Suprapubic skin (tissue), 4 donors: ENCODE measurements around the gene C1QTNF5. TPM values are rescaled to one million over a fixed set of nuclear protein-coding genes. Genes with fewer than 3 reads are reported as not detected.

Experiments
- DNase-seq, 2 donors: peaks; one replicate each; pipeline ENCODE4 v3.0.0-alpha.2; 2019; ENCODE audit warnings: low spot score in 2 of 2
- H3K27ac ChIP-seq: fragments of 200-600 bp; sonication (generic); one replicate; pipeline ENCODE4 v1.5.1; 2019
- H3K27me3 ChIP-seq: fragments of 200-600 bp; sonication (generic); one replicate; pipeline ENCODE4 v1.5.1; 2019
- H3K36me3 ChIP-seq: fragments of 200-600 bp; sonication (generic); one replicate; pipeline ENCODE4 v1.5.1; 2019
- H3K4me1 ChIP-seq: fragments of 200-600 bp; sonication (generic); one replicate; pipeline ENCODE4 v1.5.1; 2019
- H3K4me3 ChIP-seq: fragments of 200-600 bp; sonication (generic); one replicate; pipeline ENCODE4 v1.5.1; 2019; ENCODE audit warnings: mild to moderate bottlenecking
- H3K9me3 ChIP-seq: fragments of 200-600 bp; sonication (generic); one replicate; pipeline ENCODE4 v1.5.1; 2019
- EP300 ChIP-seq: sonication (generic); formaldehyde crosslinking; IDR thresholded peaks from one replicate; pipeline ENCODE4 v1.6.1; 2017; ENCODE audit warnings: antibody characterized with exemption
- POLR2A ChIP-seq, 2 donors: fragments of 450-650 bp; IDR thresholded peaks; one replicate each; pipeline ENCODE4 v1.6.1; 2017; ENCODE audit warnings: antibody characterized with exemption in 2 of 2, mild to moderate bottlenecking in 2 of 2, moderate library complexity in 2 of 2
- POLR2AphosphoS5 ChIP-seq, 3 donors: sonication (generic); formaldehyde crosslinking; IDR thresholded peaks; one replicate each; pipeline ENCODE4 v1.6.1; 2017; ENCODE audit warnings: antibody characterized with exemption in 3 of 3
- WGBS: methylation state at CpG from one replicate; pipeline ENCODE4 v1.1.5; 2018; 5-methylcytosine and 5-hydroxymethylcytosine counted together
- total RNA-seq, 4 donors: library from RNA; depleted of rRNA; stranded (reverse); fragments of >200 nt; gene quantifications; one replicate each; pipeline ENCODE4 v1.1.0, GENCODE V29; 2016
- TF ChIP-seq, protein P1 (sequence below), 2 donors: fragments of 200-600 bp in 1 of 2; fragments of 450-650 bp in 1 of 2; sonication (generic) in 1 of 2; IDR thresholded peaks; one replicate each; pipeline ENCODE4 v1.5.1; 2016 to 2019; ENCODE audit warnings: antibody characterized with exemption in 2 of 2, mild to moderate bottlenecking in 1 of 2, moderate library complexity in 1 of 2

C1QTNF5 gene
- total RNA-seq, 4 donors from 2014 or later: 3.7 to 9.8 (median 4.9) TPM

GRCh38 chr11:119337581-119338317 is 2.9 kb downstream of the C1QTNF5 start:
- no peak for TF ChIP-seq POLR2AphosphoS5 (IDR thresholded peaks at IDR 0.05)
- TF ChIP-seq, protein P1, sequence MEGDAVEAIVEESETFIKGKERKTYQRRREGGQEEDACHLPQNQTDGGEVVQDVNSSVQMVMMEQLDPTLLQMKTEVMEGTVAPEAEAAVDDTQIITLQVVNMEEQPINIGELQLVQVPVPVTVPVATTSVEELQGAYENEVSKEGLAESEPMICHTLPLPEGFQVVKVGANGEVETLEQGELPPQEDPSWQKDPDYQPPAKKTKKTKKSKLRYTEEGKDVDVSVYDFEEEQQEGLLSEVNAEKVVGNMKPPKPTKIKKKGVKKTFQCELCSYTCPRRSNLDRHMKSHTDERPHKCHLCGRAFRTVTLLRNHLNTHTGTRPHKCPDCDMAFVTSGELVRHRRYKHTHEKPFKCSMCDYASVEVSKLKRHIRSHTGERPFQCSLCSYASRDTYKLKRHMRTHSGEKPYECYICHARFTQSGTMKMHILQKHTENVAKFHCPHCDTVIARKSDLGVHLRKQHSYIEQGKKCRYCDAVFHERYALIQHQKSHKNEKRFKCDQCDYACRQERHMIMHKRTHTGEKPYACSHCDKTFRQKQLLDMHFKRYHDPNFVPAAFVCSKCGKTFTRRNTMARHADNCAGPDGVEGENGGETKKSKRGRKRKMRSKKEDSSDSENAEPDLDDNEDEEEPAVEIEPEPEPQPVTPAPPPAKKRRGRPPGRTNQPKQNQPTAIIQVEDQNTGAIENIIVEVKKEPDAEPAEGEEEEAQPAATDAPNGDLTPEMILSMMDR (IDR thresholded peaks at IDR 0.05): no peak
- TF ChIP-seq POLR2A (IDR thresholded peaks at IDR 0.05): no peak
- no peak for TF ChIP-seq EP300
- no peaks in the 10 kb centered on the region for H3K9me3 ChIP-seq
- 84% methylated on average over 6 of the region's 9 CpGs for WGBS
- peaks cover 57% of the 10 kb centered on the region for H3K4me1 ChIP-seq
- no peak overlapping the region for H3K27ac ChIP-seq
- no peak for DNase-seq
- H3K4me3 ChIP-seq: no peak overlapping the region
- peaks cover 8% of the 10 kb centered on the region for H3K36me3 ChIP-seq
- peaks cover 14% of the 10 kb centered on the region for H3K27me3 ChIP-seq

GRCh38 chr11:119336744-119337469 is 3.8 kb downstream of the C1QTNF5 start:
- Histone ChIP-seq H3K27ac (no peak overlapping the region), H3K4me1 (peaks cover 57% of the 10 kb centered on the region)
- TF ChIP-seq POLR2A (IDR thresholded peaks at IDR 0.05) (no peak), POLR2AphosphoS5 (IDR thresholded peaks at IDR 0.05) (no peak), EP300 (no peak)

DNA sequence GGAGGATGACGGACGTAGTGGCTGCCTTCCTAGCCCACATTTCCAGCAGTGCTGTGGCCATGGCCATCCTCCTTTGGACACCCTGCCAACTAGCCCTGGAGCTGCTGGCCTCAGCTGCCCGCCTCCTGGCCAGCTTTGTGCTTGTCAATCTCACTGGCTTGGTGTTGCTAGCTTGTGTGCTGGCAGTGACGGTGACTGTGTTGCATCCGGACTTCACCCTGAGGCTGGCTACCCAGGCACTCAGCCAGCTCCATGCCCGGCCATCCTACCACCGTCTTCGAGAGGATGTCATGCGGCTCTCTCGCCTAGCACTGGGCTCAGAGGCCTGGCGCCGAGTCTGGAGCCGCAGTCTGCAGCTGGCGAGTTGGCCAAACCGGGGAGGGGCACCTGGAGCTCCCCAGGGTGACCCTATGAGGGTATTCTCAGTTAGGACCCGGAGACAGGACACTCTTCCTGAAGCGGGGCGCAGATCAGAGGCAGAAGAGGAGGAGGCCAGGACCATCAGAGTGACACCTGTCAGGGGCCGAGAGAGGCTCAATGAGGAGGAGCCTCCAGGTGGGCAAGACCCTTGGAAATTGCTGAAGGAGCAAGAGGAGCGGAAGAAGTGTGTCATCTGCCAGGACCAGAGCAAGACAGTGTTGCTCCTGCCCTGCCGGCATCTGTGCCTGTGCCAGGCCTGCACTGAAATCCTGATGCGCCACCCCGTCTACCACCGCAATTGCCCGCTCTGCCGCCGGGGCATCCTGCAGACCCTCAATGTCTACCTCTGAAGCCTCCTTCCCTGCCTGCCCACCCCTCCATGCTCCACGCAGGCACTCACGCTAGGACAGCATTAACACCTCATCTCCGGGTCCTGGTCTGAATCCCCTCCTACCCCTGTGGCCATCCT is 4.8 kb downstream of the C1QTNF5 start:
- Histone ChIP-seq H3K36me3 (peaks cover 8% of the 10 kb centered on the region), H3K4me3 (peak overlapping the region; percentile 97), H3K4me1 (peaks cover 47% of the 10 kb centered on the region), H3K9me3 (no peaks in the 10 kb centered on the region), H3K27ac (no peak overlapping the region), H3K27me3 (peaks cover 14% of the 10 kb centered on the region)
- peak in 1 of 2 donors; percentile 65 for DNase-seq
- WGBS: 85% methylated on average over 21 of the region's 30 CpGs
- no peak for TF ChIP-seq POLR2A (IDR thresholded peaks at IDR 0.05)

More at GRCh38 chr11:119336744-119337469, 3.8 kb downstream of the C1QTNF5 start:
- Histone ChIP-seq H3K27me3 (peaks cover 14% of the 10 kb centered on the region), H3K4me3 (no peak overlapping the region), H3K9me3 (no peaks in the 10 kb centered on the region), H3K36me3 (peaks cover 8% of the 10 kb centered on the region)
- DNase-seq: no peak
- 71% methylated on average over 3 of the region's 9 CpGs for WGBS

GRCh38 chr11:119335091-119335654 is 5.5 kb downstream of the C1QTNF5 start:
- H3K27ac ChIP-seq: no peak overlapping the region
- no peaks in the 10 kb centered on the region for H3K9me3 ChIP-seq
- WGBS: 66% methylated on average over 14 of the region's 15 CpGs
- H3K4me1 ChIP-seq: peaks cover 40% of the 10 kb centered on the region
- no peak for TF ChIP-seq POLR2AphosphoS5 (IDR thresholded peaks at IDR 0.05)
- TF ChIP-seq EP300: no peak
- TF ChIP-seq, protein P1 (IDR thresholded peaks at IDR 0.05): no peak
- no peak for TF ChIP-seq POLR2A (IDR thresholded peaks at IDR 0.05)
- peak overlapping the region; percentile 97 for H3K4me3 ChIP-seq
- peak in 1 of 2 donors; percentile 70 for DNase-seq
- peaks cover 8% of the 10 kb centered on the region for H3K36me3 ChIP-seq
- H3K27me3 ChIP-seq: peaks cover 9% of the 10 kb centered on the region

- peak; percentile 98 for DNase-seq
- H3K4me1 ChIP-seq: peaks cover 32% of the 10 kb centered on the region
- peak within 1 kb of the TSS; percentile 83 for H3K27ac ChIP-seq
- H3K27me3 ChIP-seq: peaks cover under 1% of the 10 kb centered on the region
- H3K9me3 ChIP-seq: no peaks in the 10 kb centered on the region
- under 1% methylated on average over 50 of the region's 54 CpGs for WGBS
- H3K36me3 ChIP-seq: peaks cover 8% of the 10 kb centered on the region
- peak within 1 kb of the TSS; percentile 97 for H3K4me3 ChIP-seq
- TF ChIP-seq, protein P1 (IDR thresholded peaks at IDR 0.05): no peak
- no peak for TF ChIP-seq EP300
- peak in 1 of 3 donors; percentile 47 for TF ChIP-seq POLR2AphosphoS5 (IDR thresholded peaks at IDR 0.05)
- TF ChIP-seq POLR2A (IDR thresholded peaks at IDR 0.05): peak; percentile 49 to 50
Observed at GRCh38 chr11:119334174-119334930, 6.3 kb downstream of the C1QTNF5 start, which contains the start of gene RNF26. Gene RNF26 (plus strand): TSS chr11:119334527. CDS start chr11:119335123, 596 bp downstream.
